GM20000 (cell line): ENCODE data around the gene DSEL.

Experiments used
- DNase-seq: peaks from one replicate; pipeline ENCODE4 v3.0.0; 2012; ENCODE audit warnings: low spot score
- TF ChIP-seq, protein P1 (sequence below): IDR thresholded peaks from 2 replicates; pipeline ENCODE4 v1.5.1; 2012; ENCODE audit warnings: mild to moderate bottlenecking, control low read depth; ENCODE audit errors: extremely low read depth, missing control alignments

DSEL gene

GRCh38 chr18:67500522-67501205 is 15.9 kb downstream of the DSEL start:
- DNase-seq: no peak
- TF ChIP-seq, protein P1, sequence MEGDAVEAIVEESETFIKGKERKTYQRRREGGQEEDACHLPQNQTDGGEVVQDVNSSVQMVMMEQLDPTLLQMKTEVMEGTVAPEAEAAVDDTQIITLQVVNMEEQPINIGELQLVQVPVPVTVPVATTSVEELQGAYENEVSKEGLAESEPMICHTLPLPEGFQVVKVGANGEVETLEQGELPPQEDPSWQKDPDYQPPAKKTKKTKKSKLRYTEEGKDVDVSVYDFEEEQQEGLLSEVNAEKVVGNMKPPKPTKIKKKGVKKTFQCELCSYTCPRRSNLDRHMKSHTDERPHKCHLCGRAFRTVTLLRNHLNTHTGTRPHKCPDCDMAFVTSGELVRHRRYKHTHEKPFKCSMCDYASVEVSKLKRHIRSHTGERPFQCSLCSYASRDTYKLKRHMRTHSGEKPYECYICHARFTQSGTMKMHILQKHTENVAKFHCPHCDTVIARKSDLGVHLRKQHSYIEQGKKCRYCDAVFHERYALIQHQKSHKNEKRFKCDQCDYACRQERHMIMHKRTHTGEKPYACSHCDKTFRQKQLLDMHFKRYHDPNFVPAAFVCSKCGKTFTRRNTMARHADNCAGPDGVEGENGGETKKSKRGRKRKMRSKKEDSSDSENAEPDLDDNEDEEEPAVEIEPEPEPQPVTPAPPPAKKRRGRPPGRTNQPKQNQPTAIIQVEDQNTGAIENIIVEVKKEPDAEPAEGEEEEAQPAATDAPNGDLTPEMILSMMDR: no peak

DNA sequence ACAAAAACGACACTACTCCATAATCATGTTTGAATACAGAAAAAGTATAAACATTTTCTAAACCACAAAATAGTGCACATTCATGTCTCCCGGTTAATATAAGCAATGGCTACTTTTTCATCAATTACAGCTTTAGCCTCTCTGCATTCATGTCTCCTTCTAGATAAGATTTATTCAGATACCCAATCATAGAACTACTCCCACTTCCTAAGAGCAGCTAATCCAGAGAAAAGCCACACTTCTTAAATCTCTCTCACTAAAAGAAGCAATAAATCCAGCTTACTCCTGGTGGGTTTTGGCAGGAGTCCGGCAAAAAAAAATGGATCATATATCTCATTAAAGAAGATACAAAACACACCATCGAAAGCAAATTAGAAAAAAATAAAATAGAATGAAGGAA is 20.1 kb downstream of the DSEL start:
- no peak for DNase-seq
- TF ChIP-seq, protein P1: no peak

GRCh38 chr18:67486534-67486933 is 30.0 kb downstream of the DSEL start:
- TF ChIP-seq, protein P1: no peak
- no peak for DNase-seq

- TF ChIP-seq, protein P1: no peak
These were observed 30.9 kb downstream of the DSEL start for GRCh38 chr18:67485655-67486054.

DNA sequence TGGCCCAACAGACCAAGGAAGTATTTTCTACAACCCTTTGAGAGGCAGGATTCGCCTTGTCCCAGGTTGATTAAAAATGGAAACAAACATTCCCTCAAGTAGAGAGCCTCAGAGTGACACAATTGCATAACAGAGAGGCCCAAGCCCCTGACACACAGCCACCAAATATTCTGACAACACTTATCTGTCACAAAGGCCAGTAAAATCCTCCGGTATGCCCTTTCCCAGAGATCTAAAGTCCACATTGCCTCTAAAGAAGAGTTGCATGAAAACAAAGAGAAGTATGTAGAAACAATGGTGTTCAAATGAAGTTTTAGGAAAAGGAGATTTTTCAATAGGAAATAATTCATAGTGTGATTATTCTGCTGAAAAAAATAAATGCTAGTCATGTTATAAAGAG is 32.1 kb downstream of the DSEL start:
- TF ChIP-seq, protein P1: no peak
- DNase-seq: no peak

More at GRCh38 chr18:67485655-67486054, 30.9 kb downstream of the DSEL start:
- DNase-seq: no peak

DNA sequence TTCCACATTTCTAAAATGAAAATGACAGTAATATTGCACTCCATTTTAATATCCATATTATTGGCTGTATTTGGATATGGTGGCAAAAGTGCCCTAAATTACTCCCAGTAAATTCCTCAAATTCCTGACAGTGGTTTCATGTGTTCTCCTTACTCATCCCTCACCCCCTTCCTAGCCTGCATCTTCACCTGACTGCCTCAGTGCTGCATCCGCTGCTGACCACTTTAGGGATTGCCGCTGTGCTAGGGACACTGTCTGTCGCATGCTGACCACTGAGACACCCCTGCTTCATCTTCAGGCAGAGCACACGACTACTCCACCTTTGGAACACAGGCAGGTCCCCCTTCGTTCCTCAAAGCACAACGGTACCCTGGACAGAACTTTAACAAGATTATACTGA is 32.6 kb downstream of the DSEL start:
- TF ChIP-seq, protein P1: no peak
- DNase-seq: no peak

- no peak for DNase-seq
- TF ChIP-seq, protein P1: no peak
These were observed 33.3 kb downstream of the DSEL start for GRCh38 chr18:67483237-67483636.
